Renal pelvis (tissue), 4 donors: ENCODE data around the gene DNAJC4. TPM values are rescaled to one million over a fixed set of nuclear protein-coding genes. Genes with fewer than 3 reads are reported as not detected.
"Not testable (repeated sequence)": the region's sequence is repeated elsewhere in the genome, so short reads cannot be mapped to it uniquely, and the experiment has no call there.

Experiments used
- DNase-seq: peaks from one replicate; pipeline ENCODE4 v3.0.0-alpha.2; 2013
- polyA plus RNA-seq, 3 donors: library from polyadenylated mRNA; unstranded; fragments of 120-200 nt; gene quantifications; one replicate each; pipeline ENCODE4 v1.2.1, GENCODE V29; 2013; ENCODE audit not compliant: insufficient read length in 3 of 3

DNAJC4 gene
- polyA plus RNA-seq, 3 donors, result 63.7 to 79.3 (median 69.9) TPM

GRCh38 chr11:64244107-64244506 lies 13.8 kb downstream of the DNAJC4 start:
- no peak for DNase-seq

- DNase-seq, result no peak
Measured at GRCh38 chr11:64244966-64245365, 14.6 kb downstream of the DNAJC4 start.

- DNase-seq, result no peak
Measured at GRCh38 chr11:64245401-64245796, 15.1 kb downstream of the DNAJC4 start.

- peak; percentile 52 for DNase-seq
Measured at GRCh38 chr11:64245797-64246620, 15.7 kb downstream of the DNAJC4 start.

GRCh38 chr11:64246621-64246870 lies 16.2 kb downstream of the DNAJC4 start:
- not testable (repeated sequence) for DNase-seq

GRCh38 chr11:64246871-64247728 lies 16.8 kb downstream of the DNAJC4 start, which contains the start of gene PPP1R14B:
PPP1R14B (minus strand) TSS chr11:64246943; CDS start chr11:64246673, 270 bp downstream.
- peak; percentile 83 for DNase-seq

- DNase-seq, result no peak
Measured at GRCh38 chr11:64247729-64248531, 17.6 kb downstream of the DNAJC4 start.

- DNase-seq, result no peak
Measured at GRCh38 chr11:64248578-64248977, 18.2 kb downstream of the DNAJC4 start.

GRCh38 chr11:64249038-64249437 lies 18.7 kb downstream of the DNAJC4 start:
- DNase-seq, result no peak

GRCh38 chr11:64249563-64250414 lies 19.4 kb downstream of the DNAJC4 start:
- no peak for DNase-seq

GRCh38 chr11:64250415-64251015 lies 20.2 kb downstream of the DNAJC4 start:
- no peak for DNase-seq

GRCh38 chr11:64251016-64251752 lies 20.8 kb downstream of the DNAJC4 start, which contains the start of gene PLCB3:
PLCB3 (plus strand) TSS chr11:64251530; CDS start chr11:64251650, 120 bp downstream.
- peak; percentile 29 for DNase-seq

- DNase-seq, result no peak
Measured at GRCh38 chr11:64251753-64252002, 21.3 kb downstream of the DNAJC4 start.

- DNase-seq, result no peak
Measured at GRCh38 chr11:64252003-64252872, 21.9 kb downstream of the DNAJC4 start.

GRCh38 chr11:64253043-64253442 lies 22.7 kb downstream of the DNAJC4 start:
- DNase-seq, result no peak

GRCh38 chr11:64253481-64253880 lies 23.1 kb downstream of the DNAJC4 start:
- DNase-seq, result no peak

GRCh38 chr11:64254326-64254725 lies 24.0 kb downstream of the DNAJC4 start:
- DNase-seq, result no peak

- no peak for DNase-seq
Measured at GRCh38 chr11:64255135-64256128, 25.1 kb downstream of the DNAJC4 start.
